Karpas-422 (cell line): ENCODE measurements around the gene SNUPN. TPM values are rescaled to one million over a fixed set of nuclear protein-coding genes. Genes with fewer than 3 reads are reported as not detected.
A peak's percentile ranks its signal among the peaks of the same experiment; 100 is the strongest.
"Not testable (repeated sequence)": the region's sequence is repeated elsewhere in the genome, so short reads cannot be mapped to it uniquely, and the experiment has no call there.

ENCODE experiments used
- DNase-seq: peaks from one replicate; pipeline ENCODE4 v3.0.0-alpha.2; 2015
- H2AFZ ChIP-seq: fragments of 200-600 bp; sonication (generic); 2 replicates; pipeline ENCODE4 v1.6.1; 2014; ENCODE audit warnings: antibody characterized with exemption, low read length, mixed read lengths
- H3K27ac ChIP-seq: fragments of 200-600 bp; sonication (generic); 2 replicates; pipeline ENCODE4 v1.5.1; 2014; ENCODE audit warnings: mild to moderate bottlenecking, low read length, moderate library complexity
- H3K27me3 ChIP-seq: fragments of 200-600 bp; sonication (generic); 2 replicates; pipeline ENCODE4 v1.6.1; 2014; ENCODE audit warnings: low read length, mixed read lengths
- H3K36me3 ChIP-seq: fragments of 200-600 bp; sonication (generic); 2 replicates; pipeline ENCODE4 v1.6.1; 2014; ENCODE audit warnings: low read length, mixed read lengths; ENCODE audit not compliant: insufficient read depth
- H3K4me1 ChIP-seq: fragments of 200-600 bp; sonication (generic); 2 replicates; pipeline ENCODE4 v1.6.1; 2014; ENCODE audit warnings: mild to moderate bottlenecking, low read length, mixed read lengths
- H3K4me2 ChIP-seq: fragments of 200-600 bp; sonication (generic); 2 replicates; pipeline ENCODE4 v1.6.1; 2014; ENCODE audit warnings: low read length, low read depth, mild to moderate bottlenecking; ENCODE audit not compliant: poor library complexity, severe bottlenecking
- H3K4me3 ChIP-seq: fragments of 200-600 bp; sonication (generic); 2 replicates; pipeline ENCODE4 v1.5.1; 2014; ENCODE audit warnings: mild to moderate bottlenecking, antibody characterized with exemption, low read length, mixed read lengths
- H3K79me2 ChIP-seq: fragments of 200-600 bp; sonication (generic); 2 replicates; pipeline ENCODE4 v1.6.1; 2014; ENCODE audit warnings: mild to moderate bottlenecking, low read length, mixed read lengths
- H3K9ac ChIP-seq: fragments of 200-600 bp; sonication (generic); 2 replicates; pipeline ENCODE4 v1.6.0; 2014; ENCODE audit warnings: low read length
- H3K9me2 ChIP-seq: fragments of 200-600 bp; sonication (generic), shearing (Covaris generic); replicated peaks from 2 replicates; pipeline ENCODE4 v1.6.0; 2014; ENCODE audit warnings: mild to moderate bottlenecking, low read length, moderate library complexity; ENCODE audit not compliant: insufficient read depth
- H3K9me3 ChIP-seq: fragments of 300-700, 200-600 bp; sonication (generic); 2 replicates; pipeline ENCODE4 v1.6.1; 2014; ENCODE audit warnings: low read length, mixed read lengths
- H4K20me1 ChIP-seq: fragments of 200-600 bp; sonication (generic); 2 replicates; pipeline ENCODE4 v1.6.1; 2014; ENCODE audit warnings: mild to moderate bottlenecking, antibody characterized with exemption, low read length, low read depth; ENCODE audit not compliant: insufficient read depth
- total RNA-seq: library from RNA; depleted of rRNA; stranded (reverse); fragments of >200 nt; shearing (Covaris generic); gene quantifications from 2 replicates; pipeline ENCODE4 v1.2.3, GENCODE V29; 2014; ENCODE audit warnings: low replicate concordance

SNUPN gene
- total RNA-seq, 1 experiment from 2014 or later, result 18.9 TPM

DNA sequence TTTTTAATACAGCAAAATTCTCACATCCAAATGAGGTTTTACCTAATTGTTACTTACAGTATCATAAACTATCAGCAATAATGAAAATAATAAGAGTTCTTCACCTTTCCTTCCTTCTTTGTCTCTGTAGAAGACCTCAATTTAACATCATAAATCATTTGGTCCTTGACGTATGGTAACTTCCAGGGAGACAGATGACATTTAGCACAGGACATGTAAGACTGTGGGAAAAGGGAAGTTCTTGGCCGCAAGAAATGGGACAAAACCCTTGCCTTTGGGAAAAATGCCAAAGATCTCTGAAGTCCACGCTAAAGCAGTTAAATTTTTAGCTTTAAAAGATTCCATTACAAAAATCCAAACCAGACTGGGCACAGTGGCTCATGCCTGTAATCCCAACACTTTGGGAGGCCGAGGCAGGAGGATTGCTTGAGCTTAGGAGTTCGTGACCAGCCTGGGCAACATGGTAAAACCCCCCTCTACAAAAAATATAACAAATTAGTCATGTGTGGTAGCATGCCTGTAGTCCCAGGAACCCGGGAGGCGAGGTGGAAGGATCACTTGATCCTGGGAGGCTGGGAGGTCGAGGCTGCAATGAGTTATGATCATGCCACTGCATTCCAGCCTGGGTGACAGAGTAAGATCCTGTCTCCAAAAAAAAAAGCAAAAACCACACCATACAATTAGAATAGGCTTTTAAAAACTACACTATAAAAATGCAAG, 55.2 kb downstream of the SNUPN start:
- H3K4me1 ChIP-seq, result peaks cover 20% of the 10 kb centered on the region
- H3K79me2 ChIP-seq, result peaks cover 96% of the 10 kb centered on the region
- no peaks in the 10 kb centered on the region for H4K20me1 ChIP-seq

DNA sequence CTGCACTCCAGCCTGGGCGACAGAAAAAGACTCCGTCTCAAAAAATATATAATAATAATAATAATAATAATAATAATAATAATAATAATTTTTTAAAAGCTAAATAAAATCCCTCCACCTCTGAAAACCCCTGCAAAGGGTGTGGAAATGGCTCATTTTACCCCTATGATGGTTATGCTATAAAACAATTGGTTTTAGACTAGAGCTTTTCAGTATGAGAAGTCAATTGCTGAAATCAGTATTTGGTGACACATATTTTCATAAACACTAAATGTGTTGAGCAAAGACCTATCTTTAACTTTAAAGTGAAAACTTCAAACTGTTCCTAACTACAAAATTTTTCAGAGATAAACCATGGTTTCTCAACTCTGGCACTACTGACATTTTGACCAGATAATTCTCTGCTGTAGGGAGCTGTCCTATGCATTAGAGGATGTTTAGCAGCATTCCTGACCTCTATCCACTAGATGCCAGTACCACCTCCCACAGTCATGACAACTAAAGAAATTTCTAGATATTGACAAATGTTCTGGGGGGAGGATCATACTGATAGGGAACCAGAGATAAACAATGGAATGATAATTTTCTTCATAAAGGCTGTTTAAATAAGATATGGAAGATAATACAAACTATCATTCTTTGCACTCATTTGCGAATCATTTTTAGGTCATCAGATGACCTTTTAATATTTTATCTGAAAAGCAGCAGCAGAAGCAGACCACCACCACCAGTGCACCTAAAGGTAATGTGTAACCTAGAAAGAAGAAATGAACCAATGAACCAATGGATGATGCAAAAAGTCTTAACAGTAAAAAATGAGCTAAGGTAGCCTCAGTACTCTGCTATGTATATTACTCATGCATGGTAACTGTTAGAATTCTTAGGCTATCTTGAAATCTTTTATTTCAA, 60.2 kb downstream of the SNUPN start:
- Histone ChIP-seq H3K79me2 (peaks cover 97% of the 10 kb centered on the region), H4K20me1 (no peaks in the 10 kb centered on the region)

More for the DNA sequence above, 55.2 kb downstream of the SNUPN start:
- H3K27me3 ChIP-seq, result no peaks in the 10 kb centered on the region
- H3K9ac ChIP-seq, result no peak overlapping the region
- H3K4me3 ChIP-seq, result no peak overlapping the region
- no peak for DNase-seq
- no peak overlapping the region for H2AFZ ChIP-seq
- H3K9me3 ChIP-seq, result no peaks in the 10 kb centered on the region
- no peak overlapping the region for H3K27ac ChIP-seq
- H3K9me2 ChIP-seq, result no peaks in the 10 kb centered on the region
- no peak overlapping the region for H3K4me2 ChIP-seq
- H3K36me3 ChIP-seq, result peaks cover 14% of the 10 kb centered on the region; the same call in 1 of the 2 replicates

DNA sequence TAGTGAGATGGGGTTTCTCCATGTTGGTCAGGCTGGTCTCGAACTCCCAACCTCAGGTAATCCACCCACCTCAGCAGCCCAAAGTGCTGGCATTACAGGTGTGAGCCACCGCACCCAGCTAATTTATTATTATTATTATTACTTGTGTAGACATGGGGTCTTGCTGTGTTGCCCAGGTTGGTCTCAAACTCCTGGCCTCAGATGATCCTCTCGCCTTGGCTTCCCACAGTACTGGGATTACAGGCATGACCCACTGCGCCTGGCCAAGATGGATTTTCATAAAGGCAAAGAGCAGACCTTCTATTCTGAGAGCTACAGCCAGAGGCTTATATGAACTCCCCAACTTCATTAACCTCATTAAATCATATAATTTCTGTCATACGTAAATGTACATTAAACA, 63.6 kb downstream of the SNUPN start:
- no peaks in the 10 kb centered on the region for H3K9me3 ChIP-seq
- no peak overlapping the region for H2AFZ ChIP-seq
- no peaks in the 10 kb centered on the region for H3K9me2 ChIP-seq
- H3K79me2 ChIP-seq, result peaks cover 78% of the 10 kb centered on the region
- no peak overlapping the region for H3K9ac ChIP-seq
- H3K36me3 ChIP-seq, result peaks cover 12% of the 10 kb centered on the region; the same call in 1 of the 2 replicates
- no peaks in the 10 kb centered on the region for H3K27me3 ChIP-seq
- H3K27ac ChIP-seq, result no peak overlapping the region
- H4K20me1 ChIP-seq, result no peaks in the 10 kb centered on the region
- no peaks in the 10 kb centered on the region; the same call in 1 of the 2 replicates for H3K4me1 ChIP-seq
- H3K4me2 ChIP-seq, result no peak overlapping the region
- DNase-seq, result no peak
- no peak overlapping the region for H3K4me3 ChIP-seq

More for the DNA sequence above, 60.2 kb downstream of the SNUPN start:
- DNase-seq, result no peak
- Histone ChIP-seq H3K9me2 (no peaks in the 10 kb centered on the region), H3K4me1 (no peaks in the 10 kb centered on the region), H3K9ac (no peak overlapping the region), H3K4me2 (no peak overlapping the region), H3K36me3 (peaks cover 18% of the 10 kb centered on the region; the same call in 1 of the 2 replicates), H3K27me3 (no peaks in the 10 kb centered on the region), H3K27ac (no peak overlapping the region), H3K9me3 (no peaks in the 10 kb centered on the region), H3K4me3 (no peak overlapping the region), H2AFZ (no peak overlapping the region)

DNA sequence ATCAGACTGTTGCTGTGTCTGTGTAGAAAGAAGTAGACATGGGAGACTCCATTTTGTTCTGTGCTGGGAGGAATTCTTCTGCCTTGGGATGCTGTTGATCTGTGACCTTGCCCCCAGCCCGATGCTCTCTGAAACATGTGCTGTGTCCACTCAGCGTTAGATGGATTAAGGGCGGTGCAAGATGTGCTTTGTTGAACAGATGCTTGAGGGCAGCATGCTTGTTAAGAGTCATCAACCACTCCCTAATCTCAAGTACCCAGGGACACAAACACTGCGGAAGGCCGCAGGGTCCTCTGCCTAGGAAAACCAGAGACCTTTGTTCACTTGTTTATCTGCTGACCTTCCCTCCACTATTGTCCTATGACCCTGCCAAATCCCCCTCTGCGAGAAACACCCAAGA, 66.2 kb downstream of the SNUPN start:
- not testable (repeated sequence) for H3K9me2 ChIP-seq
- peaks cover 77% of the 10 kb centered on the region for H3K79me2 ChIP-seq

GRCh38 chr15:75558955-75559354, 66.6 kb downstream of the SNUPN start:
- not testable (repeated sequence) for H3K36me3 ChIP-seq, H4K20me1 ChIP-seq, H2AFZ ChIP-seq, H3K9ac ChIP-seq, H3K9me2 ChIP-seq, H3K4me2 ChIP-seq, H3K4me3 ChIP-seq, H3K27me3 ChIP-seq, H3K9me3 ChIP-seq, H3K27ac ChIP-seq, DNase-seq
- Histone ChIP-seq H3K4me1 (peaks cover 27% of the 10 kb centered on the region), H3K79me2 (peaks cover 76% of the 10 kb centered on the region)

More for the DNA sequence above, 66.2 kb downstream of the SNUPN start:
- not testable (repeated sequence) for H3K27ac ChIP-seq, H4K20me1 ChIP-seq, H3K4me2 ChIP-seq, H3K36me3 ChIP-seq, H3K9ac ChIP-seq, H3K4me3 ChIP-seq, H3K9me3 ChIP-seq, H2AFZ ChIP-seq, H3K27me3 ChIP-seq, DNase-seq
- H3K4me1 ChIP-seq, result peaks cover 24% of the 10 kb centered on the region

GRCh38 chr15:75554717-75555116, 70.8 kb downstream of the SNUPN start:
- DNase-seq, result peak; percentile 59
- Histone ChIP-seq H3K36me3 (no peaks in the 10 kb centered on the region), H3K4me3 (peak overlapping the region; percentile 46), H3K79me2 (peaks cover 74% of the 10 kb centered on the region), H3K4me2 (peak overlapping the region; percentile 81), H4K20me1 (no peaks in the 10 kb centered on the region), H2AFZ (no peak overlapping the region), H3K27ac (peak overlapping the region; percentile 90), H3K9me2 (no peaks in the 10 kb centered on the region), H3K4me1 (peaks cover 31% of the 10 kb centered on the region), H3K9me3 (no peaks in the 10 kb centered on the region), H3K27me3 (no peaks in the 10 kb centered on the region), H3K9ac (peak overlapping the region; percentile 52; the same call in 1 of the 2 replicates)

DNA sequence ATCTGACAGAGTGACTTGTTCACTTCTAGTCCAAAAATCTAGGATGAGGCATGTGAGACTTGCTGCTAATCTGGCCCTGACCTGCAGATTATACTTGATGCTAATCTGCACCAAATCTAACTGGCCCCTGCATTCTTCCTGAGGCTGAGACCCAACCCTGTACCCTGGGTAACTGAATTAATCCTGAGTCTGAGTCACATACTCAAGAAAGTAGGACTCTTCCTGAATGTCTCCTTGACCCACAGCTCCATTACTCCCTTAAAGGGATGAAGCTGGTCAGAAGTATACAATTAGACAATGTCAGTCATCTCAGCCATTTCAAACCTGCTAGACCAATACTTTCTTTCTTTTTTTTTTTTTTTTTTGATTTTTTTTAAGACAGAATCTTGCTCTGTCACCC, 71.9 kb downstream of the SNUPN start:
- Histone ChIP-seq H4K20me1 (no peaks in the 10 kb centered on the region; the same call in 1 of the 2 replicates), H3K27me3 (no peaks in the 10 kb centered on the region), H3K4me3 (no peak overlapping the region), H3K36me3 (no peaks in the 10 kb centered on the region), H3K9me3 (no peaks in the 10 kb centered on the region), H3K79me2 (peaks cover 84% of the 10 kb centered on the region), H3K4me1 (peaks cover 31% of the 10 kb centered on the region), H3K27ac (peak overlapping the region; percentile 90; the same call in 1 of the 2 replicates), H3K9ac (no peak overlapping the region), H3K4me2 (no peak overlapping the region), H2AFZ (no peak overlapping the region), H3K9me2 (no peaks in the 10 kb centered on the region)
- DNase-seq, result no peak

DNA sequence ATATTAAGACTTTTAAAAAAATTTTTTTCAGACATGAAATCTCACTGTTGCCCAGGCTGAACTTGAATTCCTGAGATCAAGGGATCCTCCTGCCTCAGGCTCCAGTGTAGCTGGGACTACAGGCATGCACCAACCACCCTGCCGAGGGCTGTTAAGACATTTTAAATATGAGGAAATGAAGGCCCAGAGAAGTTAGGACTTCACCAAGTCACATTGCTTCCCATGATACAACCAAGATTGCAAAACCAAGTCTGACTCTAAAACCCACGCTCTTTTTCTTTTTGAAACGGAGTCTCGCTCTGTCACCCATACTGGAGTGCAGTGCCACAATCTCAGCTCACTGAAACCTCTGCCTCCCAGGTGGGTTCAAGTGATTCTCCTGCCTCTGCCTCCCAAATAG, 74.4 kb downstream of the SNUPN start:
- Histone ChIP-seq H3K27ac (no peak overlapping the region), H3K27me3 (no peaks in the 10 kb centered on the region), H3K9me2 (no peaks in the 10 kb centered on the region), H3K36me3 (no peaks in the 10 kb centered on the region), H3K9ac (no peak overlapping the region), H3K4me3 (no peak overlapping the region), H2AFZ (no peak overlapping the region), H3K9me3 (no peaks in the 10 kb centered on the region), H4K20me1 (no peaks in the 10 kb centered on the region; the same call in 1 of the 2 replicates), H3K79me2 (peaks cover 86% of the 10 kb centered on the region), H3K4me2 (no peak overlapping the region), H3K4me1 (peaks cover 24% of the 10 kb centered on the region)
- DNase-seq, result no peak
